MCF 10A (cell line): ENCODE measurements around the gene BCAR3. TPM values are rescaled to one million over a fixed set of nuclear protein-coding genes. Genes with fewer than 3 reads are reported as not detected.

ENCODE experiments used
- BruUV-seq: library from RNA; stranded (reverse); fragments of 400-500 nt; replicated peaks from 2 replicates; lab custom pipeline; 2021; lab: Mats Ljungman, UMichigan
- CTCF ChIA-PET: fragments of 300-600 bp; sonication (Branson Sonifier 250); formaldehyde crosslinking; extraction: SDS; loops from one replicate; lab custom pipeline; 2021; ENCODE audit warnings: antibody characterized with exemption, inconsistent platforms; lab: Yijun Ruan, JAX
- POLR2A ChIA-PET: fragments of 300-600, 350-650 bp; sonication (Branson Sonifier 250); formaldehyde crosslinking; extraction: SDS; loops from one replicate; lab custom pipeline; 2020; ENCODE audit warnings: antibody characterized with exemption, inconsistent platforms; lab: Yijun Ruan, JAX
- DNase-seq: peaks from one replicate; pipeline ENCODE4 v3.0.0-alpha.2; 2018; ENCODE audit not compliant: unreplicated experiment
- H3K27ac Mint-ChIP-seq: one replicate; pipeline ENCODE4 v1.8.0; 2022; ENCODE audit warnings: mild to moderate bottlenecking, low read depth, mixed read lengths; ENCODE audit not compliant: unreplicated experiment
- H3K27me3 Mint-ChIP-seq: one replicate; pipeline ENCODE4 v1.8.0; 2022; ENCODE audit warnings: mixed read lengths; ENCODE audit not compliant: insufficient read depth, unreplicated experiment
- H3K36me3 Mint-ChIP-seq: one replicate; pipeline ENCODE4 v1.8.0; 2022; ENCODE audit warnings: mild to moderate bottlenecking, moderate library complexity, mixed read lengths; ENCODE audit not compliant: insufficient read depth, unreplicated experiment
- H3K4me1 Mint-ChIP-seq: one replicate; pipeline ENCODE4 v1.8.0; 2022; ENCODE audit warnings: mixed read lengths; ENCODE audit not compliant: insufficient read depth, unreplicated experiment
- H3K4me3 Mint-ChIP-seq: one replicate; pipeline ENCODE4 v1.8.0; 2022; ENCODE audit warnings: mild to moderate bottlenecking, moderate library complexity, mixed read lengths; ENCODE audit not compliant: unreplicated experiment
- H3K9me3 Mint-ChIP-seq: one replicate; pipeline ENCODE4 v1.8.0; 2022; ENCODE audit warnings: mixed read lengths; ENCODE audit not compliant: unreplicated experiment
- intact Hi-C: fragments of 100-400 bp; cut with micrococcal nuclease; formaldehyde crosslinking; loops from 2 replicates; pipeline ENCODE4 v1.14.1; 2022
- total RNA-seq: library from RNA; stranded (reverse); gene quantifications from 2 replicates; pipeline ENCODE4 v1.2.3, GENCODE V29; 2022
- TF ChIP-seq, protein P1 (sequence below): fragments of 200-600 bp; IDR thresholded peaks from one replicate; pipeline ENCODE4 v1.8.0; 2022; ENCODE audit warnings: antibody characterized with exemption, mild to moderate bottlenecking; ENCODE audit not compliant: unreplicated experiment

BCAR3 gene
- total RNA-seq, 1 experiment from 2014 or later = 130 TPM

- Mint-ChIP-seq H3K4me3 (no peak overlapping the region), H3K9me3 (no peaks in the 10 kb centered on the region), H3K27me3 (no peaks in the 10 kb centered on the region), H3K36me3 (peaks cover 33% of the 10 kb centered on the region), H3K4me1 (peaks cover 66% of the 10 kb centered on the region), H3K27ac (no peak overlapping the region)
- ChIA-PET CTCF (interaction anchor here (0.6 to 1.0 kb wide), 3 partner anchors 26 to 356 kb away, joined by 3 to 4 read pairs (median 3); no protein-coding TSS in a partner anchor), POLR2A (interaction anchor here (0.7 to 4.0 kb wide), 5 partner anchors 9 to 243 kb away, joined by 3 to 8 read pairs (median 5); partner anchors contain the start of gene FNBP1L)
- no peak for DNase-seq
- intact Hi-C loops = no loop called here
- no TSS peak for BruUV-seq
- TF ChIP-seq, protein P1, sequence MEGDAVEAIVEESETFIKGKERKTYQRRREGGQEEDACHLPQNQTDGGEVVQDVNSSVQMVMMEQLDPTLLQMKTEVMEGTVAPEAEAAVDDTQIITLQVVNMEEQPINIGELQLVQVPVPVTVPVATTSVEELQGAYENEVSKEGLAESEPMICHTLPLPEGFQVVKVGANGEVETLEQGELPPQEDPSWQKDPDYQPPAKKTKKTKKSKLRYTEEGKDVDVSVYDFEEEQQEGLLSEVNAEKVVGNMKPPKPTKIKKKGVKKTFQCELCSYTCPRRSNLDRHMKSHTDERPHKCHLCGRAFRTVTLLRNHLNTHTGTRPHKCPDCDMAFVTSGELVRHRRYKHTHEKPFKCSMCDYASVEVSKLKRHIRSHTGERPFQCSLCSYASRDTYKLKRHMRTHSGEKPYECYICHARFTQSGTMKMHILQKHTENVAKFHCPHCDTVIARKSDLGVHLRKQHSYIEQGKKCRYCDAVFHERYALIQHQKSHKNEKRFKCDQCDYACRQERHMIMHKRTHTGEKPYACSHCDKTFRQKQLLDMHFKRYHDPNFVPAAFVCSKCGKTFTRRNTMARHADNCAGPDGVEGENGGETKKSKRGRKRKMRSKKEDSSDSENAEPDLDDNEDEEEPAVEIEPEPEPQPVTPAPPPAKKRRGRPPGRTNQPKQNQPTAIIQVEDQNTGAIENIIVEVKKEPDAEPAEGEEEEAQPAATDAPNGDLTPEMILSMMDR = no peak
Observed at GRCh38 chr1:93603601-93604000, 78.0 kb downstream of the BCAR3 start.

GRCh38 chr1:93603106-93603505, 78.5 kb downstream of the BCAR3 start:
- Mint-ChIP-seq H3K4me3 (no peak overlapping the region), H3K27me3 (no peaks in the 10 kb centered on the region), H3K4me1 (peaks cover 65% of the 10 kb centered on the region), H3K36me3 (peaks cover 29% of the 10 kb centered on the region), H3K27ac (no peak overlapping the region), H3K9me3 (no peaks in the 10 kb centered on the region)
- CTCF ChIA-PET = interaction anchor here (0.6 to 1.0 kb wide), 3 partner anchors 26 to 356 kb away, joined by 3 to 4 read pairs (median 3); no protein-coding TSS in a partner anchor
- BruUV-seq = no TSS peak
- POLR2A ChIA-PET = interaction anchor here (0.7 to 1.4 kb wide), 4 partner anchors 9 to 243 kb away, joined by 3 to 6 read pairs (median 4); partner anchors contain the start of gene FNBP1L
- intact Hi-C loops = no loop called here
- TF ChIP-seq, protein P1 = no peak
- no peak for DNase-seq

DNA sequence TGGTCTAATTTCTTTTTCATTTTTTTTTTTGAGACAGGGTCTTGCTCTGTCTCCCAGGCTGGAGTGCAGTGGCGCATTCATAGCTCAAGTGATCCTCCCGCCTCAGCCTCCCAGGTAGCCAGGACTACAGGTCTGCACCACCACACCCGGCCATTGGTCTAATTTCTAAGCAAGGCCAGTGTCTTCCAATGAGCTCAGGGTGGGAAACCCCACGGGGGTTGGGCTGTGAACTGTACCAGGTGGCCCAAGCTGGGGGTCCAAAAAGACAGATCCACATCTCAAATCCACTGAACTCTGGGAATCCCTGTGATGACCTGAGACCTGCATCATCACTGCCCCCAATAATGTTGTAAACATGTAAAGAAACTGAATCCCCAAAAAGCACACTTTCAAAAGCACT, 79.5 kb downstream of the BCAR3 start:
- peaks cover 65% of the 10 kb centered on the region for H3K4me1 Mint-ChIP-seq
- peak overlapping the region; percentile 52 for H3K27ac Mint-ChIP-seq
- intact Hi-C loops = no loop called here
- ChIA-PET CTCF (no interaction called here), POLR2A (interaction anchor here (0.9 to 1.4 kb wide), 2 partner anchors 8 to 770 kb away, joined by 3 to 5 read pairs; partner anchors contain the start of gene RPL5)
- H3K27me3 Mint-ChIP-seq = no peaks in the 10 kb centered on the region
- BruUV-seq = no TSS peak
- TF ChIP-seq, protein P1 = no peak
- H3K36me3 Mint-ChIP-seq = peaks cover 35% of the 10 kb centered on the region
- DNase-seq = no peak
- H3K4me3 Mint-ChIP-seq = no peak overlapping the region
- H3K9me3 Mint-ChIP-seq = no peaks in the 10 kb centered on the region

DNA sequence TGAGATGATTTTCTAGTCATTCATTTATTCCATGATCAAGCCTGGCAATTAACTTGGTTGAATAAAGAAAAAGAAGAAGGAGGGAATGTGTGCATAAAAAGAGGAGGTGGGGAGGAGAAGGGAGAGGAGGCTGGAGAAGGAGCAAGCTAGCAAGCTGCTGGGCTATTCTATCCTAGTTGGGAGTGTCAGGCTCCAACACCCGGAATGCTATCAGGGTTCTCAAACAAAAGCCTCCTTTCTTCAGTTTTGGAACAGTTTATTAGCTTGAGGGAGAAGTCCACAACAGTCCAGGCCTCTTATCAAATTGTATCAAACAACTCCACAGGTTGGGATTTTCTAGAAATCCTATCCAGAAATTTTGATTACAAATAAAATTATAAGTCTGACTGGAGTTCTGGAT, 80.0 kb downstream of the BCAR3 start:
- no peak for DNase-seq
- POLR2A ChIA-PET = interaction anchor here (0.9 kb wide), 1 partner anchor 770 kb away, joined by 3 read pairs; the partner anchor contains the start of gene RPL5
- TF ChIP-seq, protein P1 = no peak
- Mint-ChIP-seq H3K4me1 (peaks cover 64% of the 10 kb centered on the region), H3K27ac (peak overlapping the region; percentile 52), H3K36me3 (peaks cover 35% of the 10 kb centered on the region), H3K4me3 (no peak overlapping the region), H3K27me3 (no peaks in the 10 kb centered on the region), H3K9me3 (no peaks in the 10 kb centered on the region)
- no TSS peak for BruUV-seq
- intact Hi-C loops = no loop called here
- CTCF ChIA-PET = interaction anchor here (1.3 kb wide), 1 partner anchor 212 kb away, joined by 4 read pairs; no protein-coding TSS in a partner anchor
